Activated naive CD8-positive, alpha-beta T cell treated with anti-CD3 and anti-CD28 coated beads, Interleukin-2, amount 50 U/mL, for 24 hours (primary cell): ENCODE results near the gene EMILIN2.
A peak's percentile ranks its signal among the peaks of the same experiment; 100 is the strongest.

Experiments
- ATAC-seq: fragments of 150-1000 bp; cut with Tn5 transposase; one replicate; pipeline ENCODE4 v1.10.0; 2021
- DNase-seq: peaks from one replicate; pipeline ENCODE4 v3.0.0; 2021
- H3K27ac Mint-ChIP-seq: one replicate; pipeline ENCODE4 v1.8.0; 2021; ENCODE audit warnings: mild to moderate bottlenecking, mixed read lengths
- H3K27me3 Mint-ChIP-seq: one replicate; pipeline ENCODE4 v1.8.0; 2021; ENCODE audit warnings: mixed read lengths
- H3K36me3 Mint-ChIP-seq: one replicate; pipeline ENCODE4 v1.8.0; 2021; ENCODE audit warnings: low read depth, mixed read lengths
- H3K4me1 Mint-ChIP-seq: one replicate; pipeline ENCODE4 v1.8.0; 2021; ENCODE audit warnings: mixed read lengths
- H3K4me3 Mint-ChIP-seq: one replicate; pipeline ENCODE4 v1.8.0; 2021; ENCODE audit warnings: mild to moderate bottlenecking, moderate library complexity, mixed read lengths
- H3K9me3 Mint-ChIP-seq: one replicate; pipeline ENCODE4 v1.8.0; 2021; ENCODE audit warnings: mixed read lengths

EMILIN2 gene

DNA sequence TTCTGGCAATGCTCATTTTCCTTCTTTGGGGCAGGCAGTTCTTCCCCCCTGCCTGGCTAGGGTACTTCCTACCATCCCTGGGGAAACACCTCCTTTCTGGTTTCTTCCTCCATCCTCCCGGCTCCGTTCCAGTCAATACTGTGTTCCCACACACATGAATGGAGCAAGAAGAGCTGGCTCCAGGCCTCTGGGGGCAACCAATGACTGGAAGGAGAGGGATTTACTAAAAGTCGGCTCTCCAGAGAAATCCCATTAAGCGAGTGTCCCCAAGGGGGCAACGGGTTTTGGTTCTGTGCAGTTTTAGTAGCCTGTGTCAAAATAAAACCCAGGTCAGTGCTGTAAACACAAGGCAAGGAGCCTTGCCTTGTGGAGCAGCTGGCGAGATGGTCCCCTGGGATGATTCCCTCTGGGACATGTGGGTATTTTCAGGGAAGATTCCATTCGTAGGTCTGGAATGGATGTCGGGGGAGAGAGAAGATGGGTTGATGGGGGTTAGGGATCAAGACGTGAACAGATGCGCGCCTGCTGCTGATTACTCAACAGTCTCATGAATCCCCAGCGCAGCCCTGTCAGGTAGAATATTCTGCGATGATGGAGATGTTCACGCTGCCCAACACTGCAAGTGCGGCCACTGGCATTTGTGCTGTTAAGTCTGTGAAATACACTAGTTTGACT lies 32.0 kb downstream of the EMILIN2 start:
- Mint-ChIP-seq H3K4me3 (no peak overlapping the region), H3K27ac (no peak overlapping the region), H3K36me3 (no peaks in the 10 kb centered on the region), H3K27me3 (peaks cover 2% of the 10 kb centered on the region), H3K9me3 (no peaks in the 10 kb centered on the region), H3K4me1 (peaks cover 15% of the 10 kb centered on the region)
- DNase-seq: no peak
- no peak for ATAC-seq

DNA sequence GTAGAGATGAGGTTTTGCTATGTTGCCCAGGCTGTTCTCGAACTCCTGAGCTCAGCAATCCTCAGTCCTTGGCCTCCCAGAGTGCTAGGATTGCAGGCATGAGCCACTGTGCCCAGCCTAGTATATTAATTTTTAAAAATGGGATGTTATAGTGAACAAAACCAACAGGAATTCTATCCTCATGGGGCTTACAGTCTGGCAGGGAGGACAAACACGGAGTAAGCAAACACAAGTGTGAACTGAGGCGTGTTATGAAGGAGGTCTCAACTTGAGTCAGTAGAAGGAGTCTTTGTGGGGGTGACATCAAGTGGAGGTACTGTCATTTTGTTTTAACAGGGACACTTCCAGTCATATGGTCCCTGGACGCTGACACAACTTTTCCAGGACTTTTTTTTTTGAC lies 33.1 kb downstream of the EMILIN2 start:
- DNase-seq (no peak), ATAC-seq (no peak)
- no peaks in the 10 kb centered on the region for H3K9me3 Mint-ChIP-seq
- H3K4me1 Mint-ChIP-seq: peaks cover 24% of the 10 kb centered on the region
- no peak overlapping the region for H3K27ac Mint-ChIP-seq
- peaks cover 2% of the 10 kb centered on the region for H3K27me3 Mint-ChIP-seq
- H3K4me3 Mint-ChIP-seq: no peak overlapping the region
- no peaks in the 10 kb centered on the region for H3K36me3 Mint-ChIP-seq

DNA sequence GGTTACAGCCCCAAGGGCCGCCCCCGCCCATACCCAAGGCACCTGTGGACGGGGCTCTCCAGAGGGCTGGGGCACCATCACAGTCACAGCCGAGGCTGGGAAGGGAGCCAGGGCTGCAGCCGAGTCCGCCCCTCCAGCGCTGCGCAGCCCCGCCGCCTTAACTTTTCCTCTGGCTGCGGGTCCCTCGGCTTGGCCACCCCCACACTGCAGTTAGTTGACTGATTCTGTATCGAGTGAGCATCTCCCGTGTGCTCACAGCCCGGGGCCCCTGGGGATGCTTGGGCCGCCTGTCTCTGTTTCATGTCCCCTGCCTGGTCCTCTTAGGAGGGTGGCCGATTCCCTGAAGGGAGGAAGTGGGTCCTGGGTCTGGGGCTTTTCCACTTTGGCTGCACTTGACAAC lies 33.7 kb downstream of the EMILIN2 start:
- no peak for DNase-seq
- no peaks in the 10 kb centered on the region for H3K9me3 Mint-ChIP-seq
- H3K4me1 Mint-ChIP-seq: peaks cover 24% of the 10 kb centered on the region
- no peaks in the 10 kb centered on the region for H3K36me3 Mint-ChIP-seq
- no peak overlapping the region for H3K4me3 Mint-ChIP-seq
- H3K27ac Mint-ChIP-seq: no peak overlapping the region
- peaks cover 2% of the 10 kb centered on the region for H3K27me3 Mint-ChIP-seq
- no peak for ATAC-seq

DNA sequence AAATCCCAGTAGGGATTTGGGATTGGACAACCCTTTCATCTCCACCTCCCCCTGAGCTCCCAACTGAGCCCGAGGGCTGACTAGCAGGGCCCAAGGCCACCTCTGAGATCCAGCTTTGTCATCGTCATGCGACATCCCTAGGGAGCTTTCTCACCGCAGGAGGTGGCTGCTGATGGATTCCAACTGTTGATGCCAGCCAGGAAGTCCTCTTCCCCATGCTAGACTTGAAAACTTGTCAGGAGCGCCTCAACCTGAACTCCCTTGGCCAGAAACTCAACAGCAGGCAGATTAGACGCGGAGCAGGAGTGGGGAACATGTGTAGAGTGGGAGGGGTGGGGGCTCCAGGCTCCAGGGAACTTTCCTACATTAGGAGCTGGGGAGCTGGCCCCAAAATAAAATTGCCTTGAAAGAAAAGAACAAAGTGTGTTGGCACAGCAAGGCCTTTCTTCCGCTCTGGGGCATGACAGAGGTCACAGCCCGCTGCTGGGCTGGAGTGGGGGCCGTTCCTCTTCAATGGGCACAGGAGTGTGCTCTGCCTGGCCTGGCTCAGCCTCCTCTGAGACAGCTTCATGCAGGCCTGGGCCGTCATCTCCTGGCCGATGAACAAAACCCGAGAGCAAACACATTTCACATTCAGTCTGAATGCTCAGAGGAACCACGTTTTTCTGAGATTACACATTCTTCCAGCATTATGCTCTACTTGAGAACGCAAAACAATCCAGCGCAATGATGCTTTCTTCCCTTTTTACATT lies 34.5 kb downstream of the EMILIN2 start:
- Mint-ChIP-seq H3K27ac (no peak overlapping the region), H3K4me3 (peak overlapping the region; percentile 1), H3K4me1 (peaks cover 24% of the 10 kb centered on the region), H3K9me3 (peaks cover 5% of the 10 kb centered on the region), H3K36me3 (peaks cover under 1% of the 10 kb centered on the region), H3K27me3 (peaks cover 2% of the 10 kb centered on the region)
- no peak for ATAC-seq
- DNase-seq: no peak

DNA sequence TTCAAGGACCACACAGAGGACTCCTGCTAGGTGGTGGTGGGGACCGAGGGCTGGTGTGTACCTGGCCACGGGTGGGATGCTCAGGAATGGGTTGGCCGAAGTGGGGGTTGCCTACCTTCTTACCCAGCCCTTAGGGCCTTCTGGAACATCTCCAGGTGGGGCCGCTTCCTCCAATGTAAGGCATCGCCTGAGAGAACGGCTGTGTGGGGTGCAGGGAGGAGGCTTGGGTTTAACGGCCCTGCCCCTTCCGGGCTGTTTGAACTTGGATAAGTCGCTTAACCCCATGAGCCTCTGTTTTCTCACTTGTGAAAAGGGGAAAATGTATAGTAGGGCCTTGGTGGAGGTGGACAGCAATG lies 35.0 kb downstream of the EMILIN2 start:
- Mint-ChIP-seq H3K27ac (no peak overlapping the region), H3K9me3 (peaks cover 10% of the 10 kb centered on the region), H3K4me3 (peak overlapping the region; percentile 1), H3K27me3 (peaks cover 2% of the 10 kb centered on the region), H3K36me3 (peaks cover 6% of the 10 kb centered on the region), H3K4me1 (peaks cover 24% of the 10 kb centered on the region)
- no peak for DNase-seq
- no peak for ATAC-seq

DNA sequence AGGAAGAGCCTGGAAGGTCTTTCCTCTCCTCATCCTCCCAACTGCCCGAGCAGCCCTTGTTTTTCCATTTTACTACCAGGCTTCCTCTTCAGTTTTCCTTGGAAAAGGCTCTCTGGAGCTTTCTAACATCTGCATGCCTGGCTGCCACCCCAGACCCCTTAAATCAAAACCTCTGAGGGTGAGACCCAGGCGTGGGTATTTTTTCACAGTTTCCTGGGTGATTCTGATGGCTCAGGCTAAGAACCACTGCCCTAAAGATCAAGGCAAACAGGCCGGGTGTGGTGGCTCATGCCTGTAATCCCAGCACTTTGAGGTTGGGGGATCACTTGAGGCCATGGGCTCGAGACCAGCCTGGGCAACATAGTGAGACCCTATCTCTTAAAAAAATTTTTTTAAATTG lies 35.4 kb downstream of the EMILIN2 start:
- no peak for DNase-seq
- peaks cover 13% of the 10 kb centered on the region for H3K9me3 Mint-ChIP-seq
- peaks cover 7% of the 10 kb centered on the region for H3K36me3 Mint-ChIP-seq
- no peak overlapping the region for H3K27ac Mint-ChIP-seq
- ATAC-seq: no peak
- peaks cover 2% of the 10 kb centered on the region for H3K27me3 Mint-ChIP-seq
- H3K4me1 Mint-ChIP-seq: peaks cover 24% of the 10 kb centered on the region
- H3K4me3 Mint-ChIP-seq: no peak overlapping the region

DNA sequence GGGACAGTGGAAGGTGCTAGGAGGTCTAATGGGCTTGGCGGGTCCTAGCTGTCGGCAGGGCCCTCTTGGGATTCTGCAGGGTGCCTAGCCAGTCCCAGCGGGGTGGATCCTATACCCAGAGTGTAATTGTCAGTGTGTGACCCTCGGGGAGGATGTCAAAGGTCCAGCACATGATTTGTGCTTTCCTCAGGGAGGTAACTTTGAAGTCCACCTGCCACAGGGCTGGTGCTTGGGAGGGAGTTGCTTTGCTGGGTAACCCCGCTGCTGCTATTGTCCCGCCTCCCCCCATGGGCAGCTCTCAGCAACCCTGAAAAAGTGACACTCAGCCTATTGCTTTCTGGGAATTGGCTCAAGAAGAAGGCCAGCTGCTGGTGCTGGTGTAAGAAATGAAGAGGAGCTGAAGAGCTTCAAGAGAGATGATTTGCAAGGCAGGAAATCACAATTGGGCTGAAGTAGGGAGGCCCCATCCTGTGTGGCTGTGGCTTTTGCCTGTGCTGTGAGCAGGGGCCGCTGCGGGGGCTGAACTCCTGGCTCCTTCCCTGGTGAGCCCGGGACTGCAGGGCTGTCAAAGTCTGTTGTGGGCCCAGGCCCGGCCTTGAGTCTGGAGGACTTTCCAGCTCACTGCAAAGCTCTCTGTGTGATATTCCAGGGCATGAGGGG lies 36.4 kb downstream of the EMILIN2 start:
- Mint-ChIP-seq H3K36me3 (peaks cover 7% of the 10 kb centered on the region), H3K9me3 (peaks cover 17% of the 10 kb centered on the region), H3K4me3 (peak overlapping the region; percentile 21), H3K4me1 (peaks cover 24% of the 10 kb centered on the region), H3K27me3 (no peaks in the 10 kb centered on the region), H3K27ac (peak overlapping the region; percentile 78)
- ATAC-seq: peak; percentile 90
- DNase-seq: peak; percentile 61

DNA sequence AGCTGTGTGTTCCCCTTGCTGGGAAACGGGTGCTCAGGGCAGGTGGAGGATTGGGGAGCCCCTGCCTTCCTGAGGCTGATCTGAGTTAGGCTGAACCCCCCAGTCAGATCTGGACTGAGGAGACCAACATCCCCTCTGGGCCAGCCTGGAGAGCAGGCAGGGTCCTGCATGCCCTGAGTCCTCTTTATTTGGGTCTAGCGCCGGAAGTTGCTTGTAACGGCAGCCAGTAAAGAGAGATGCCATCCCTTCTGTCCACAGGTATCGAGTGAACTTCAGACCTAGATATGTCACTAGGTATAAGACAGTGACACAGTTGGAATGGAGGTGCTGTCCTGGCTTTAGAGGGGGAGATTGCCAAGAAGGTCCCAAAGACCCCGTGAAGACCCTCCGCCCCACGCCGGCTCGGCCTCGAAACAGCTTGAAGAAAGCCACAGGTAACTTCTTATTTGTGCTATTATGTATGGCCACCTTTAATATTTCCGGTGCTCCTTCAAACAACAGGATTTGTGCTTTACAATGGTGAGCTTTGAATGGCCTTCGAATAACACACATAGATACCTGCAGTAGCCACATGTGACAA lies 38.0 kb downstream of the EMILIN2 start:
- Mint-ChIP-seq H3K4me3 (no peak overlapping the region), H3K27me3 (no peaks in the 10 kb centered on the region), H3K9me3 (peaks cover 17% of the 10 kb centered on the region), H3K4me1 (peaks cover 26% of the 10 kb centered on the region), H3K36me3 (peaks cover 7% of the 10 kb centered on the region), H3K27ac (no peak overlapping the region)
- DNase-seq (no peak), ATAC-seq (no peak)

DNA sequence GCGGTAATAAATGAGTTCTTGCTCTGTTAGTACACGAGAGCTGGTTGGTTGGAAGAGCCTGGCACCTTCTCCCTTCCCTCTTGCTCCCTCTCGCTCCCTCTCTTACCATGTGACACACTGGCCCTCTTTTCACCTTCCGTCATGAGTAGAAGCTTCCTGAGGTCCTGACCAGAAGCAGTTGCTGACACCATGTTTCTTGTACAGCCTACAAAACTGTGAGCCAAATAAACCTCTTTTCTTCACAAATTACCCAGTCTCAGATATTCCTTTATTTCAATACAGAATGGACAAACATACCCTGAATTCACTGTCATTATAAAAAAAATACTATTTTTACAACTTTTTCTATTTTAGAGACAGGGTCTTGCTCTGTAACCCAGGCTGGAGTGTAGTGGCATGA lies 40.7 kb downstream of the EMILIN2 start:
- Mint-ChIP-seq H3K4me3 (no peak overlapping the region), H3K36me3 (peaks cover 7% of the 10 kb centered on the region), H3K4me1 (peaks cover 49% of the 10 kb centered on the region), H3K9me3 (peaks cover 17% of the 10 kb centered on the region), H3K27me3 (no peaks in the 10 kb centered on the region), H3K27ac (no peak overlapping the region)
- ATAC-seq: no peak
- DNase-seq: no peak

DNA sequence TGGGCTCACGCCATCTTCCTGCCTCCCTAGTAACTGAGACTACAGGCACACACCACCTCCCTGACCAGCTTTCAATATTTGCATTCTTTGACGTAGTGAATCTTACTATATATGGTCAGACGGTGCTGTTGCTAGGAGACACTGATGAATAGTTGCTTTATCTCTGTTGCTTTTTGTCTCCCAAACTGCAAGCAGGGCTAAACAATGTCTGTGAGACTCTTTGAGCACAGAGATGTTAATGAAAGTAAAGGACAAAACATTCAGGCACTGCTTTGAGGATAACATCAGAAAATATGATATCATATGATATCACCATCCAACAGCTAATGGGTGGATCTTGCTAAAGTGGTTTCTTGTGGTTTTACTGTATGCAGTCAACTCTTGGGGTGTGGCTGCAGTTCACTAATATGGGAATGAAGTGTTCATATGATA lies 43.0 kb downstream of the EMILIN2 start:
- H3K36me3 Mint-ChIP-seq: peaks cover 7% of the 10 kb centered on the region
- peaks cover 18% of the 10 kb centered on the region for H3K9me3 Mint-ChIP-seq
- ATAC-seq (peak; percentile 57), DNase-seq (no peak)
- H3K27ac Mint-ChIP-seq: no peak overlapping the region
- peaks cover 27% of the 10 kb centered on the region for H3K4me1 Mint-ChIP-seq
- no peak overlapping the region for H3K4me3 Mint-ChIP-seq
- no peaks in the 10 kb centered on the region for H3K27me3 Mint-ChIP-seq

DNA sequence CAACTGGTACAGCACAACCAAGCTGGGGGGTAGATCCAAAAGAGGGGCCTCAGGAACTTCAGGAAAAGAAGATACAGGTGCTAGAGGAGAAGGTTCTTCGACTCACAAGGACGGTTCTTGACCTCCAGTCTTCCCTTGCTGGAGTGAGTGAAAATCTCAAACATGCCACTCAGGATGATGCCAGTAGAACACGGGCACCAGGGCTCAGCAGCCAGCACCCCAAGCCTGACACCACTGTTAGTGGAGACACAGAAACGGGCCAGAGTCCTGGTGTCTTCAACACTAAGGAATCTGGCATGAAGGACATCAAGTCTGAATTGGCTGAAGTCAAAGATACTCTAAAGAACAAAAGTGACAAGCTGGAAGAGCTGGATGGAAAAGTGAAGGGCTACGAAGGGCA lies 43.8 kb downstream of the EMILIN2 start:
- no peak overlapping the region for H3K4me3 Mint-ChIP-seq
- ATAC-seq (no peak), DNase-seq (no peak)
- peaks cover 26% of the 10 kb centered on the region for H3K9me3 Mint-ChIP-seq
- H3K36me3 Mint-ChIP-seq: peaks cover 10% of the 10 kb centered on the region
- H3K27ac Mint-ChIP-seq: no peak overlapping the region
- no peaks in the 10 kb centered on the region for H3K27me3 Mint-ChIP-seq
- peaks cover 27% of the 10 kb centered on the region for H3K4me1 Mint-ChIP-seq

DNA sequence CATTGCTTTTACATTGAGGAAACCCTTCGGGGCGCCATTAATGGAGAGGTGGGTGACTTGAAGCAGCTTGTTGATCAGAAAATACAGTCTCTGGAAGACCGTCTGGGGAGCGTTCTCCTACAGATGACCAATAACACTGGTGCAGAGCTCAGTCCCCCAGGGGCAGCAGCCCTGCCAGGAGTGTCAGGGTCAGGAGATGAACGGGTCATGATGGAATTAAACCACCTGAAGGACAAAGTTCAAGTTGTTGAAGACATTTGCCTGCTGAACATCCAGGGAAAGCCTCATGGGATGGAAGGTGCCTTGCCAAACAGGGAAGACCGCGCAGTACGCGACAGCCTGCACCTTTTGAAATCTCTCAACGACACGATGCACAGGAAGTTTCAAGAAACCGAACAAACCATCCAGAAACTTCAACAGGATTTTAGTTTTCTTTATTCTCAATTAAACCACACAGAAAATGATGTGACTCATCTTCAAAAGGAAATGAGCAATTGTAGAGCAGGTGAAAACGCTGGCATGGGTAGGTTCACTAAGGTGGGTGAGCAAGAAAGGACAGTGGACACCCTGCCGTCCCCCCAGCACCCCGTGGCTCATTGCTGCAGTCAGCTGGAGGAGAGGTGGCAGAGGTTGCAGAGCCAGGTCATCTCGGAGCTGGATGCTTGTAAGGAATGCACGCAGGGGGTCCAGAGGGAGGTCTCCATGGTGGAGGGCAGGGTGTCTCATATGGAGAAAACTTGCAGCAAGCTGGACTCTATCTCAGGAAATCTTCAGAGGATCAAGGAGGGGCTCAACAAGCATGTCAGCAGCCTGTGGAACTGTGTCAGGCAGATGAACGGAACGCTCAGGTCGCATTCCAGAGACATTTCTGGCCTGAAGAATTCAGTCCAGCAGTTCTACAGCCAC lies 45.0 kb downstream of the EMILIN2 start:
- Mint-ChIP-seq H3K9me3 (peaks cover 16% of the 10 kb centered on the region), H3K36me3 (peaks cover 5% of the 10 kb centered on the region), H3K4me1 (peaks cover 27% of the 10 kb centered on the region), H3K27ac (no peak overlapping the region), H3K27me3 (no peaks in the 10 kb centered on the region), H3K4me3 (peak overlapping the region; percentile 14)
- no peak for DNase-seq
- ATAC-seq: peak; percentile 67

DNA sequence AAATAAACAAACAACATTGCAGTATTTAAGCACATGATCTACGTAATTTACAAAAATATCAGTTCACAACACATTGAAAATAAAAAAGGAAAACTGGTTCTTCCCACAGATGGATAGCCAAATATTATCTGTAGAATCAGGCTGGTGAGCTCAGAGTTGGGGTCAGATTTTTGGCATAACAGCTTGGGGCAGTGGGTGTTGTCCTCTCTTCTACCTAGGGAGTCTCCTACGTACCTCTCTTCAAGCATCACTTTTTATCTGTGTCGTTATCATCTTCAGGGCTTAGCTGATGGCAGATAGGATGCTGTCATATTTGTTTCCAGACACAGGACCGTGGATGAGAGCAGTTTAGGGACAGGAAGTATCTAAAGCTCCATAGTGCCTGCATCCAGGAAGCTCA lies 46.2 kb downstream of the EMILIN2 start:
- H3K9me3 Mint-ChIP-seq: peaks cover 9% of the 10 kb centered on the region
- DNase-seq (no peak), ATAC-seq (no peak)
- no peak overlapping the region for H3K27ac Mint-ChIP-seq
- no peak overlapping the region for H3K4me3 Mint-ChIP-seq
- H3K36me3 Mint-ChIP-seq: peaks cover 4% of the 10 kb centered on the region
- no peaks in the 10 kb centered on the region for H3K27me3 Mint-ChIP-seq
- peaks cover 27% of the 10 kb centered on the region for H3K4me1 Mint-ChIP-seq

DNA sequence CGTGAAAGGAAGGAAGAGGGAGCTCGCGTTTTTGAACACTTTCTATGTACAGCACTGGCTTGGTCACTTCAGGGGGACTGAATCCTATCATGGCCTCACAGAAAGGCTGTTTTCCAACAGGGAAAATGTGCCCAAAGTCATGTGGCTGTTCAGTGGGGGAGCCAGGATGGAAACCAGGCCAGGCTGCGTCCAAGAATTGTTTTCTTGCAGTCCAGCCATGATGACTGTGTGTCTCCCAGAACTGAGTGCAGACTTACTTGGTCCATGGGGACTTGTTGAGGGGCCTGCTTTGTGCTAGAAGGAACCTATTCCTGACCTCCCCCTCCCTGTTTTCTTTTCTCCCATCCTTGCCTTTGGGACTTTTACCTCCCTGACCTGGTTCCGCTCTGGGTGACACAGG lies 46.9 kb downstream of the EMILIN2 start:
- Mint-ChIP-seq H3K27me3 (no peaks in the 10 kb centered on the region), H3K4me3 (no peak overlapping the region), H3K27ac (no peak overlapping the region), H3K9me3 (peaks cover 9% of the 10 kb centered on the region), H3K4me1 (peaks cover 31% of the 10 kb centered on the region), H3K36me3 (peaks cover 4% of the 10 kb centered on the region)
- no peak for DNase-seq
- no peak for ATAC-seq
